Endothelial cell of umbilical vein (primary cell): ENCODE measurements around the gene TPM4.

Experiments used
- EZH2 ChIP-seq: IDR thresholded peaks from 2 replicates; pipeline ENCODE4 v1.6.1; 2012; ENCODE audit warnings: borderline replicate concordance, low read depth, mild to moderate bottlenecking, moderate library complexity, low read length, inconsistent platforms; ENCODE audit not compliant: severe bottlenecking
- POLR2A ChIP-seq: IDR thresholded peaks from 2 replicates; pipeline ENCODE4 v1.6.1; 2012; ENCODE audit warnings: low read depth, mild to moderate bottlenecking, control low read depth, low read length
- POLR2AphosphoS5 ChIP-seq: IDR thresholded peaks from 2 replicates; pipeline ENCODE4 v1.6.1; 2012; ENCODE audit warnings: low read depth, mild to moderate bottlenecking, control low read depth, low read length, moderate library complexity; ENCODE audit not compliant: insufficient read depth
- TF ChIP-seq, protein P1 (sequence below), 2 donors: IDR thresholded peaks; 1 replicate in 1 of 2; 2 replicates in 1 of 2; pipeline ENCODE4 v1.5.1; 2011; ENCODE audit warnings: low read length in 2 of 2, mild to moderate bottlenecking in 2 of 2, moderate library complexity in 2 of 2, control low read depth in 1 of 2, inconsistent platforms in 1 of 2, low read depth in 1 of 2; ENCODE audit not compliant: insufficient read depth in 1 of 2; ENCODE audit errors: extremely low read depth in 1 of 2

DNA sequence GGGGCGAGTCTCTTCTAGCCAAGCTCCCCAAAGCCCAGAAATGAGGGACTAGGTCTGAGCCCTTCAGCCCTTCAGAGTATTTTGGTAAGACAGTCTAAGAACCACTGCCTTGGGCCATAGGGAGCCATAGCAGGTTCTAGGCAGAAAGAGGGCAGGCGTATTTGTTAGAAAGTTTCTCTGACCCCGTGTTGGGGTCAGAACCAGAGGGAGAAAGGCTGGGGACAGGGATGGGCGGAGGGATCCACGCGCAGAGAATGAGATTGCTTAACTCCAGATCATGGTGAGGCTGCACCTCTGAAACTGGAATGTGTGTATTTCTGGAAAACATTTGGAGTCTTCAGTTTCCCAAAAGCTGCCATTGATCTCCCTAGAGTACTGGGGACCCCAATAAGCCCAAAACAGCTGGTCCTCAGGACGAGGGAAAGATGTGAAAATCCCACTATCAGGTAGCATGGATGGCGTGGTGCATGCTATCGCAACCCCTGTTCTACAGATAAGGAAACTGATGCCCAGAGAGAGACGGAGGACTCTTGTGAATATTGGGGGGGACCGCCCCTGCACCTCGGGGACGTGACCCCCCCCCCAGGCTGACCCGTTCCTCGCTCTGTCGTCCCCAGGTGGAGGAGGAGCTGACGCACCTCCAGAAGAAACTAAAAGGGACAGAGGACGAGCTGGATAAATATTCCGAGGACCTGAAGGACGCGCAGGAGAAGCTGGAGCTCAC, 703 bp upstream of the TPM4 start:
- TF ChIP-seq, protein P1, sequence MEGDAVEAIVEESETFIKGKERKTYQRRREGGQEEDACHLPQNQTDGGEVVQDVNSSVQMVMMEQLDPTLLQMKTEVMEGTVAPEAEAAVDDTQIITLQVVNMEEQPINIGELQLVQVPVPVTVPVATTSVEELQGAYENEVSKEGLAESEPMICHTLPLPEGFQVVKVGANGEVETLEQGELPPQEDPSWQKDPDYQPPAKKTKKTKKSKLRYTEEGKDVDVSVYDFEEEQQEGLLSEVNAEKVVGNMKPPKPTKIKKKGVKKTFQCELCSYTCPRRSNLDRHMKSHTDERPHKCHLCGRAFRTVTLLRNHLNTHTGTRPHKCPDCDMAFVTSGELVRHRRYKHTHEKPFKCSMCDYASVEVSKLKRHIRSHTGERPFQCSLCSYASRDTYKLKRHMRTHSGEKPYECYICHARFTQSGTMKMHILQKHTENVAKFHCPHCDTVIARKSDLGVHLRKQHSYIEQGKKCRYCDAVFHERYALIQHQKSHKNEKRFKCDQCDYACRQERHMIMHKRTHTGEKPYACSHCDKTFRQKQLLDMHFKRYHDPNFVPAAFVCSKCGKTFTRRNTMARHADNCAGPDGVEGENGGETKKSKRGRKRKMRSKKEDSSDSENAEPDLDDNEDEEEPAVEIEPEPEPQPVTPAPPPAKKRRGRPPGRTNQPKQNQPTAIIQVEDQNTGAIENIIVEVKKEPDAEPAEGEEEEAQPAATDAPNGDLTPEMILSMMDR (IDR thresholded peaks at IDR 0.05; ENCODE audit: extremely low read depth in 1 of 2, insufficient read depth in 1 of 2, low read depth in 1 of 2, low read length in 2 of 2) = no peak
- TF ChIP-seq EZH2 (no peak), POLR2AphosphoS5 (peak; percentile 21), POLR2A (no peak)
